GM12878 (cell line): ENCODE results near the gene PLB1.

Experiments
- IKZF1 ChIP-seq: fragments of 450-650 bp; conservative IDR thresholded peaks from 2 replicates; pipeline ENCODE4 v1.6.1; 2017; ENCODE audit warnings: antibody characterized with exemption, mild to moderate bottlenecking
- RELA ChIP-seq: fragments of 450-650 bp; IDR thresholded peaks from 2 replicates; pipeline ENCODE4 v1.8.0; 2014; ENCODE audit warnings: borderline replicate concordance; ENCODE audit not compliant: partially characterized antibody
- TF ChIP-seq, protein P1 (sequence below): IDR thresholded peaks from 2 replicates; pipeline ENCODE4 v1.6.1; 2011; ENCODE audit warnings: borderline replicate concordance, low read depth, mild to moderate bottlenecking, moderate library complexity, low read length; ENCODE audit not compliant: insufficient read depth, poor library complexity, severe bottlenecking

DNA sequence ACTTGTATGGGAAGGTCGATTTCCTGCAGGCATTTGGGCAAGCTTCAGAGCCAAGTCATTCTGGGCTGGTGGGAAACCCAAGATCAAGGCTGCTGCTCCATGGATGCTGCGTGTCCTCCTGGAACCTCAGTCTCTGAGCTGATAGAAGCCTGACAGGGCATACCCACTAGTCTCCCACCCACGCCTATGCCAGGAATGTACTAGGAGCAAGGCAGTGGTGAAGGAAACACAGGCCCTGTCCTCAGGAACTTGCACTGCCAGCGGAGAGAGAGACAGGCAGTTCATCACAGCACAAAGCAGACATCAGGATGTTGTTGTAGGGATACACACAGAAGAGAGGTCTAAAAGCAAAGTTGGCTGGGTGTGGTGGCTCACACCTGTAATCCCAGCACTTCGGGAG lies 84.2 kb downstream of the PLB1 start:
- TF ChIP-seq IKZF1: no peak
- TF ChIP-seq RELA: no peak
- TF ChIP-seq, protein P1, sequence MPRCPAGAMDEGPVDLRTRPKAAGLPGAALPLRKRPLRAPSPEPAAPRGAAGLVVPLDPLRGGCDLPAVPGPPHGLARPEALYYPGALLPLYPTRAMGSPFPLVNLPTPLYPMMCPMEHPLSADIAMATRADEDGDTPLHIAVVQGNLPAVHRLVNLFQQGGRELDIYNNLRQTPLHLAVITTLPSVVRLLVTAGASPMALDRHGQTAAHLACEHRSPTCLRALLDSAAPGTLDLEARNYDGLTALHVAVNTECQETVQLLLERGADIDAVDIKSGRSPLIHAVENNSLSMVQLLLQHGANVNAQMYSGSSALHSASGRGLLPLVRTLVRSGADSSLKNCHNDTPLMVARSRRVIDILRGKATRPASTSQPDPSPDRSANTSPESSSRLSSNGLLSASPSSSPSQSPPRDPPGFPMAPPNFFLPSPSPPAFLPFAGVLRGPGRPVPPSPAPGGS: no peak
